ENCODE data around the gene POU2F1.

Gene POU2F1

DNA sequence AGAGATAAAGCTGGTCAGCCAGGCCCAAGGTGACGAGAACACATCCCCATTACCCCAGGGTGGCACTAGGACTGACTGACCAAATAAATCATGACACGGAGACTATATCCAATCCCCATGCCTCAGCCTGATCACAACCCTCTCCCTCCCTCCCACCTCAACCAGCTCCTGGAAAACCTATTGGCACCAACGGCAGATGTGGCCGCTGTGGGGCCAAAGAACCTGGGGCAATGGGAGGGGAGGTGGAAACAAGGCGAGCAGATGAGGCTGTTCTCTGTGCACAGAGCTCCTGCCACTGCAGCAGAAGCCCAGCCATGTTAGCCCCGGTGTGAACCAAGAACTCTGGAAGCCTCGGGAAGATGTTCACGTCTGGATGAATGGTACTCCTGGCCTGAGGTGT is 220.1 kb downstream of the POU2F1 start:
- Histone ChIP-seq H3K79me2 (ENCODE audit: insufficient read depth, low read length) (no peaks in the 10 kb centered on the region), H3K36me3 (ENCODE audit: low read length) (no peaks in the 10 kb centered on the region), H3F3A (ENCODE audit: insufficient read depth) (no peaks in the 10 kb centered on the region), H4K20me1 (ENCODE audit: low read depth, low read length) (no peaks in the 10 kb centered on the region), H3K9ac (ENCODE audit: low read length) (no peak overlapping the region), H3K4me2 (ENCODE audit: low read depth, low read length, poor library complexity, severe bottlenecking) (no peak overlapping the region), H3K4me3 (ENCODE audit: insufficient read depth, low read length, poor library complexity, severe bottlenecking) (no peak overlapping the region), H3K9me3 (ENCODE audit: insufficient read depth, low read length) (no peaks in the 10 kb centered on the region), H3K27ac (ENCODE audit: low read depth, low read length) (no peak overlapping the region), H3K9me2 (replicated peaks; ENCODE audit: insufficient read depth, low read length) (no peaks in the 10 kb centered on the region), H3K27me3 (ENCODE audit: low read length) (no peaks in the 10 kb centered on the region), H2AFZ (ENCODE audit: low read depth, low read length, severe bottlenecking) (no peak overlapping the region)
- TF ChIP-seq EZH2phosphoT487 (conservative IDR thresholded peaks at IDR 0.05; ENCODE audit: low read length): no peak
- TF ChIP-seq CTCF (IDR thresholded peaks at IDR 0.05; ENCODE audit: insufficient read depth, low read length, poor library complexity, severe bottlenecking): no peak

GRCh38 chr1:167441222-167441621 is 220.5 kb downstream of the POU2F1 start:
- no peak overlapping the region for H2AFZ ChIP-seq (ENCODE audit: low read depth, low read length, severe bottlenecking)

DNA sequence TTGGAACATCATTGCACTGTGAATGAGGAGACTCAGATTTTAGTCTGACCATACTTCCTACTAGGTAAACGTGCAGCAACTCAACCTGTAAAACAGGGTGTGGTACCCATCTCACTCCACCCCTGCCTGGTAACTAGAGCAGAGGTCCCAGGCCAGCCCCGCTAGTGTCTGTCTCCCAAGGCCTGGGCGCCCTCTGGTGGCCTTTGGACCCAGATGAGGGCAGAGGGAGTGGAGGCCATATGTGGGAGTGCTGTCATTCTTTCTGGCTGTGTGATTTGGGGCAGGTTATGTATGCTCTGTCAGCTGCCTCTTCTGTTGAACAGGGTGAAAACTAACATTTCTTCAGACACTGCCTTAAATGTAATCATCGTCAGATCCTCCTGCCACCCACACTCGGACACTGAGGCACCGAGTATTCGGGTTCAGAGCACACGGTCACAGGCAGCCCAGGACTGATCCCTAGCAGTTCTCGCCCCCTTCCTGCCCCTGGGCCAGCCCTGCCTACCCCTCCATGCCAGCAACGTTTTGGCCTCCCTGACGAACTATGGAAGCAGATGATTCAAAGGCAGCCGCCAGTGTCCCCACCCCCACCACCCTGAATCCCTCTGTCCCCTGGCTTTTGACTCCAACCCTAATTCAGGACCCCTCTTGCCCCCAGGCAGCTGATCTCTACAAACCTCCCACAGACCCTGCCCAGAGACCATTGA is 221.6 kb downstream of the POU2F1 start:
- Histone ChIP-seq H3K27ac (ENCODE audit: low read depth, low read length) (no peak overlapping the region), H3K9me2 (replicated peaks; ENCODE audit: insufficient read depth, low read length) (no peaks in the 10 kb centered on the region), H3K4me3 (ENCODE audit: insufficient read depth, low read length, poor library complexity, severe bottlenecking) (no peak overlapping the region), H3K9me3 (ENCODE audit: insufficient read depth, low read length) (no peaks in the 10 kb centered on the region), H2AFZ (ENCODE audit: low read depth, low read length, severe bottlenecking) (no peak overlapping the region), H3K4me2 (ENCODE audit: low read depth, low read length, poor library complexity, severe bottlenecking) (no peak overlapping the region), H3K27me3 (ENCODE audit: low read length) (no peaks in the 10 kb centered on the region), H3K79me2 (ENCODE audit: insufficient read depth, low read length) (no peaks in the 10 kb centered on the region), H4K20me1 (ENCODE audit: low read depth, low read length) (no peaks in the 10 kb centered on the region), H3K36me3 (ENCODE audit: low read length) (no peaks in the 10 kb centered on the region), H3K9ac (ENCODE audit: low read length) (no peak overlapping the region), H3F3A (ENCODE audit: insufficient read depth) (no peaks in the 10 kb centered on the region)
- TF ChIP-seq EZH2phosphoT487 (conservative IDR thresholded peaks at IDR 0.05; ENCODE audit: low read length) (no peak), CTCF (IDR thresholded peaks at IDR 0.05; ENCODE audit: insufficient read depth, low read length, poor library complexity, severe bottlenecking) (peak; percentile 68)

More at GRCh38 chr1:167441222-167441621, 220.5 kb downstream of the POU2F1 start:
- TF ChIP-seq EZH2phosphoT487 (conservative IDR thresholded peaks at IDR 0.05; ENCODE audit: low read length): no peak
- no peak for TF ChIP-seq CTCF (IDR thresholded peaks at IDR 0.05; ENCODE audit: insufficient read depth, low read length, poor library complexity, severe bottlenecking)
- Histone ChIP-seq H3K9me3 (ENCODE audit: insufficient read depth, low read length) (no peaks in the 10 kb centered on the region), H3K4me2 (ENCODE audit: low read depth, low read length, poor library complexity, severe bottlenecking) (no peak overlapping the region), H4K20me1 (ENCODE audit: low read depth, low read length) (no peaks in the 10 kb centered on the region), H3F3A (ENCODE audit: insufficient read depth) (no peaks in the 10 kb centered on the region), H3K79me2 (ENCODE audit: insufficient read depth, low read length) (no peaks in the 10 kb centered on the region), H3K9ac (ENCODE audit: low read length) (no peak overlapping the region), H3K4me3 (ENCODE audit: insufficient read depth, low read length, poor library complexity, severe bottlenecking) (no peak overlapping the region), H3K27ac (ENCODE audit: low read depth, low read length) (no peak overlapping the region), H3K36me3 (ENCODE audit: low read length) (no peaks in the 10 kb centered on the region), H3K9me2 (replicated peaks; ENCODE audit: insufficient read depth, low read length) (no peaks in the 10 kb centered on the region), H3K27me3 (ENCODE audit: low read length) (no peaks in the 10 kb centered on the region)

All from SU-DHL-6 (cell line).